ENCODE measurements around the gene CTBP2.
"Not testable (repeated sequence)": the region's sequence is repeated elsewhere in the genome, so short reads cannot be mapped to it uniquely, and the experiment has no call there.

CTBP2 gene

DNA sequence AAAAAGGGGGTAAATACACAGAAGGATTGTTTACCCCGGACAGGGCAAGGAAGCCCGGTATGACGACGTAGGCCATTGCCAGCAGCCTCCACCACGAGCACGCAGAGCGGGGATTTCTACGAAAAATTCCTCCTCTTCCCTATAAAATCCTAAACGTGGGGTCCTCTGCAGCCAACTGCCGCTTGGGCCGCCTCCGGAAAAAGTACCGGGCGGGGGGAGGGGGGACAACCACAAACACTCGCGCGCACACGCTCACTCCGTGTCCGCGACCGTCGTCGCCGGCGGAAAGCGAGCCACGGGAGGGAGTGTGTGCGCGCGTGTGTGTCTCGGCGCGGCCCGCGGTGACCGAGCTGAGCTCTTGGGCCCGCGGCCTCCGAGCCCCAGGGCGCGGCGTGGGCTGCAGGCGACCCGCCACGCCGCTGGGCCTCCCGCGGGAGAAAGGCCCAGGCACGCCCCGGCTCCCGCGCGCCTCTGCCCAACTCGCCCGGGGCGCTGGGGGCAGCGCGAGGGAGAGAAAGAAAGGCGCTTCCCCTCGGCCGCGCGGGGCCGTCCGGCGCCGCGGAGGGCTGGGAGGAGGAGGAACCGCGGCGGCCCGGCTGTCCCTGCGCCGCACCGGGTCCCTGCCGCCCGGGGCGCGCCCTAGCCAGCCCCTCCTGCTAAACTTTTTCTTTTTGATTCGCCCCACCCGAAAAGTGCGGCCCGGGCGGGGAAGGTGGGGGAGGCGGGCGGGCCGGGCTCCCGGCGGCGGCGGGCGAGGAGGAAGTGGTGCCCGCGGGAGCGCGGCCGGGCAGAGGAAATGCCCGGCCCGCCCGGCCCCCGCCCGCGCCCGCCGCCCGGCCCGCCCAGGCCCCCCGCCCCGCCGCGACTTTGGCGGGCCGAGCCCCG lies 1.5 kb downstream of the CTBP2 start:
- no peak for DNase-seq (ENCODE audit: low read depth in 2 of 2)

DNA sequence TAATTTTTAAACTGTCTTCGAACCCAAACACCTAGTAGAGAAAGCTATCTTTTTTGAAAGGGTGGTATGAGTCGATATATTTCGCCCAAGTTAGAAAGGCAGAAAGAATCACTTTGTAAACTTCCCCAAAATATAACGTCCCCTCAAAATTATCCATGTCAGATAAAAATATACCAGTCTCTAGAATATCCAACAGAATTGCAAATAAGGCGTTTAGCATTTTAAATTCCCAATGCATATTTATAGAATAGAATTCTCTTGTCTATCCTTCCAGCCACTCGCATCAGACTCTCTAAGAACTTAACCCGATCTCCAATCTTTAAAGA lies 2.1 kb downstream of the CTBP2 start:
- no peak for DNase-seq (ENCODE audit: low read depth in 2 of 2)

DNA sequence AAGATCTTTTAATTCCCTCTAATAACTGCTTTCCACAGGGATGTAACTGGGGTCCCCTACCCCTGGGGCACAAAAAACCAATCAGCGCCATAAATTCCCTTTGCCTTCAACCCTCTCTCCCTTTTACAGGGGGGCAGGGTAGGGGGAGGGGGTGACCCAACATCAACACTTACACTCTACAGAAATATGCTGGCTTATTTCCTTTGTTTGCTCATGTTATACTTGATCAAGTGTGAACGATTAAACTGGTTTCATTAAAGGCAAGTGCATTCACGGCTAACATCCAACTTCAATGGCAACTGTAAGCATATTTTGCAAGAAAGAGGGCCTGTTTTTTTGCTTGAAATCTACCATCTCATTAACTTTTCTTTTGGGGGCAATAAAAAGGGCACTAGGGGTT lies 2.9 kb downstream of the CTBP2 start:
- no peak for DNase-seq (ENCODE audit: low read depth in 2 of 2)

DNA sequence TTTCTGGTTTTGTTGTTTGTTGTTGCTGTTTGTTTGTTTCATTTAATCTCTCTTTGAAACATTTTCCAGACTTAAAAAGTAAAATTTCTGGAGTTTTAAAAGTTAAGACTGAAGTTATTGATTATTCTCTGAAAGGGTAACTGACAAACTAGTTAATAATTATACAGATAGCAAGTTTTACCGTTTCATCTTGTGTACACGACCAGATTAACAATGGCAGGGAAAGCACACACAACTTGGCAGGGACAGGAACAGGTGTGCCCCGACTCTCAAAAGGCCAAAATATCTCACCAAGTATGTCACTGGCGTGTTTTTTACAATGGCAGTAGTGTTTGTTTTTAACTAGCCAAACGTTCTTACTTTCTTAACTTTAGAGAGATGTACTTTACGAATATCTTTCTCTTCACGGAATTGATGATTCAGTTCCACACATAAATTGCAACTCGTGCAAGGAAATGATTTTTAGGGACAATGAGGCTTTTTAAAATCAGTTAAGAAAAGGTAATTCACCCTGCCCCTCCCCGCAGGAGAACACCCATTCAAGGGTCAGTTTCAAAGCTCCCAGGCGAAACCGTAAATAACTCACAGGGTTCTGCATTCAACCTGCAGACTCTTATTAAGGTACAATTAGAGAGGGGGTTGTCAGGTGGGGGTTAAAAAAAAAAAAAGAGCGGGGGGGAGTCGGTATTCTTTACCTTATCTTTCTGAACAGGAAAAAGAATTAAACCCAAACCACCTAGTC lies 3.5 kb downstream of the CTBP2 start:
- DNase-seq (ENCODE audit: low read depth in 2 of 2), result no peak

DNA sequence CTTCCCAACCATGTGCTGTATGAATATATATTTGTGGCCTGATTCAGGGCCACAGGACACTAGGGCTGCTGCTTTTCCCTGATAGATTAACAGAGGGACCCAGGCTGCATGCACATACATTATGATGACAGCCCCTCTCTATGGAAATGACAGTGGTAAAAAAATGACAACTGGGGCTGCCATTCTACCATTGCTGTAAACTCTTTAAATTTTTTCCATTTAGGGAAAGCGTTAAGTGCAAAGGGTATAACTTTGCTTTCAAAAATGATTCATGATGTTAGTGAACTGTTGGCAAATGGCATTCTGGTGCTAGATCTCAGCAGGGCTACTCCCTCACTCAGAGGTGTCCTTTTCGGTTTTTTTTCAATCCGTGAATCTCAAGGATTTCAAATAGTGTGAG lies 4.2 kb downstream of the CTBP2 start:
- no peak for DNase-seq (ENCODE audit: low read depth in 2 of 2)

DNA sequence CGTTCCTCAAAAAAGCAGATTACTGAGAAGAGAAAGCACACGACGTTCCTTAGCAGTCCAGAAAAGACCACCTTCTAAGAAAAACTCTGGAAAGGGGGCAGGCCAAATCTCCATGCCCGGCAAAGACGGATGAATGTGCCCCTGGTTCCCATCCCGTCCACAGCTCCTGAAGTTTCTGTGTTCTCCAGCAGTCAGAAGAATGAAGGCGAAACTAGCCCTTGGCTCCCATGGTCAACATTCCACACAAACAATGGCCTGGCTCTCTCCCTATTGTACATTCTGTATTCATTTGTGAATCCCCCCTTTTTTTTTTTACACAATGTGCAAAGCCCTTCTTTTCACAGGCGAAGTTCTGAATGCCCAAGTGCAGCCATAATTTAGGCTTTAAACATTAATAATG lies 5.3 kb downstream of the CTBP2 start:
- no peak for DNase-seq (ENCODE audit: low read depth in 2 of 2)

DNA sequence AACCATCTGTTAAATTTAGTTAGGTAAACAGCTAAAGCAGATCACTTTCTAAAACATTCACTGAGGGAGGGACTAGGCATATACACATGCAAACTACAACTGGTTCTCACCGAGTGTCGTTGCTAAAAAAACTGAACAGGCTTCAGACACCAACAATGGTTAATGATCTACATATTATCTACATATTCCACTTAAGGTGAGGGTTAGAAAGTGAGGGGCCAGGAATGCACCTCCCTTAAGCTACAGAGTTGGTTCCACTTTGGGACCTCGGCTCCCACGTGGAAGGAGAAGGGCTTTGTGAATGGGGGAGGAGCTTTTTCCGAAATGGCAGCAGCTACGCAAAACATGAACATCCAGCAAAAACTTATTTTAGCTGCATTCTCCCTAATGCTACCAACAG lies 5.8 kb downstream of the CTBP2 start:
- no peak for DNase-seq (ENCODE audit: low read depth in 2 of 2)

DNA sequence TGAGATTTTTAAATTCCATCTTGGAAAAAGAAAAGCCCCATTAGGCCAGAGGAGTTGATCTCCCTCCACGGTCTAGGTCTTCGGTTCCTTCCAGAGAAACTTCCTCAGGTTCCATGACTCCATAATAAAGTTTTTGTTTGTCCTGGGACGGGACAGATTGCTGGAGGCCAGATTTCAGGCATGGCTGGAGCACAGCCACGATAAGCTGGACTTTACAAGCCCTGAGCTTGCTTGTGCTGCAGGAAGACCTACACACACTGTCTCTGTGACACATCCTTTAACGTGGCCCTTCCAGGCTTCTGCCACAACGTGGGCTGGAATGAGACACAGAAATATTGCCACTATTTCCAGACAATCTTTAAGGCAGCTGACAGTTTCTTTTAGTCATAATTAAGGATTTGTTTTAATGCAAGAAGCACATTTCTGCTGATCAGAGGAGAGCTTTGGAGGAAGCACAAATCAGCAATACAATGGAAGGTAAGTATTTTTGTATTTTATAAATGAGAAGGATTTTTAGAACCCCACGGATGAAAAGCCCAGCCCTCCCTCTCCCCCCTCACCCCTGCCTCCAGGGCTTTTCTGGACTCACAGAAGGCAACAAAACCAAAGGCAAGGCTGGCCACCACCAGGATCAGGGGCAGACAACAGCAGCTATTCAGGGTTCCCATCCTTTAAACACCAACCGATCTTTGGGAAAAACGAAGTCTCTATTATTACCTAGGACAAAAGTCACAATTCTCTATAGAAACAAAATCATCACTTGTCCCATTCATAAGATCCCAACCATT lies 6.5 kb downstream of the CTBP2 start:
- DNase-seq (ENCODE audit: low read depth in 2 of 2), result no peak

DNA sequence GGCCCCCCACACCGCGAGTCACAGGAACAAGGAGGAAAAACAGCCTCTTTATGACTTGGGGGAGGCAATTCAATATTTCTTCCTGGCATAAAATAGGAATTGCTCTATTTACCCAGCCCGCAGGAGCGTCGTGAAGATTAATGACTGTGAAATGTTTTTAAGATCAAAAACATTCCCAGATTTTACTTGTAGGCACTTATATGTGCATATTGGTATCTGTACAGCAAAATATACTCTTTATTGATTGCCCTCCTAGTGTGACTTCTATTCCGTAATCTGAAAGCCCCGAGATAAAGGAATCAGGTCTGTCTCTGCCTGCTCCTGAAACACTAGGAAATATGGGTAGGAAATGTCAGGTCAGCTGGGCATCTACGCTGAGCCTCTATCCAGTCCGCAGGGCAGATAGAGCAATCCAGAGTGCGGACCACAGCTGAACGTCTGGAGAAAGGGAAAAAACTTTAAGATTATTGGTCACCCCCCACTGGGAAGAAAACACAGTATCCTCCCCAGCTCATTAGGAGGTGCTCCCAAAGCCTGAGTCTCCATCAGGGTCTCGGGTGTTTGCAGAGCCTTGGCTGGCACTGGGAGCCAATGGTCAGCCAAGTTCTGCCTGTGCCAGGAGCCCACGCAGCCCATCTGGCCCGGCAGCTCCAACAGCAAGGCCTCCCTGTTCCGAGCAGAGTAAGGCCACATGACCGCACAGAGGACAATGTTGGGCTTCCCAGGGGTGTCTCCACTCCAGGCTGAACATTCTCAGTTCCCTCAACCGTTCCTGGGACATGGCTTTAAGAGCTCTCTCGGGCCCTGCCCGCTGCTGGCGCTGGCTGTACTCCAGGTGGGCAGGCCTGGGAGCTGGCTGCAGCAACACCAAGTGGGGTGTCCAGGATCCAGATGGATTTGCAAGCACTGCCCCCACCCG lies 7.7 kb downstream of the CTBP2 start:
- DNase-seq (ENCODE audit: low read depth in 2 of 2), result no peak

DNA sequence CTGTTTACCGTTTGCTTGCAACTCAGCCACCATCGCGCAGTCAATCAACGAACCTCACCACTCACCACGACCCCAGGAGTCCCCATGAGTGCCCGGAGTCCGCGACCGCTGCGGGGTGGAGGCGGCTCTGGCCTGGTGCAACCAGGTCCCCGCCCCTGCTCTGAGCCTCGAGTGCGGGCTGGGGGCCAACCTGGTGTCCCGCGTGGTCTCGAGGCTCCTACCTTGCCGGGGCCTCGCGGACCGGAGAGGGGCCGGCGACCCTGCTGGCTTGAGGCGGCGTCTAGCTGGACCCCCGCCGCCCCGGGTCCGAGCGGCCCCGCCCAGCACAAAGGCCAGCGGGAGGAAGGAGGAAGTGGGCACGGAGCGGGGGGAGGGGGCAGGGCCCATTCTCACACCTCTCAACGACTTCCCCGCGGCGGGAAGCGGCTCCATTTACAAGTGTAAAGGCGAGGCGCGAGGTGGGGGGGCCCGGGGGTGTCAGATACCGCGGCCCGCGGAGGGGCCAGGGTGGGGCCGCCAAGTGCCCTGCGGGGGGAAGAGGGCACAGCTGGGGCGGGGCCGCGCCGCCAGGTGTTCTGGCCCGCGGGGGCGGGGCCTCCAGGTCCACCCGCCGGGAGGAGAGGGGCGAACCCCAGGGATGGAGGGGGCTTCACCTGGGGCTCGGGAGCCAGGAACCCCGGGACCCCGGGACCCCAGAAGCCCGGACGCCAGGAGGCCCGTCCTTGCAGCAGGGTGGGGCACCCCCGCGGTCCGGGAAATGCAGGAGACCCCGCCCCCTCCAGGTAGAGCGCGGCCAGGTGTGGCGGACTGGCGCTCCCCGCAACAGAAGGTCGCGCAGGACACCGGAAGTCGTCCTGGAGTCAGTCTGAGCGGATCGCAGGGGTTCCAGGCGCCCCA lies 8.6 kb downstream of the CTBP2 start:
- DNase-seq (ENCODE audit: low read depth in 2 of 2), result no peak

DNA sequence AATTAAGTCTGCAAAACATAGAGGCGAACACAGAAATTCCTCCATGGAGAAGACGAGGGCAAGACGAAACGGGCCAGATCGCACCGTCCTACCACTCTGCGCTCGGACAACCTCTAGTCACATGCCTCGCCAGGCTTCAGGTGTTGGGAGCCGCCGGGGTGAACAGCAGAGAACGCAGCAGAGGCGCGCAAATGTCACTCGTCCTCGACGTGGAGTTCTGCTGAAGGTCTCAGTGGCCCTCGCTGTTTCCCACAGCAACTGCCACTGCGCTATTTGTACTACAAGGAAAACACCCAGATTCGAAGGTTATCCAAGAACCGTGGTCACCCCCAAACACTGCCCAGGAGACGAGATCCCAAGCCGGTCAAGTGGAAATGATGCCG lies 9.2 kb downstream of the CTBP2 start:
- DNase-seq (ENCODE audit: low read depth in 2 of 2), result no peak

DNA sequence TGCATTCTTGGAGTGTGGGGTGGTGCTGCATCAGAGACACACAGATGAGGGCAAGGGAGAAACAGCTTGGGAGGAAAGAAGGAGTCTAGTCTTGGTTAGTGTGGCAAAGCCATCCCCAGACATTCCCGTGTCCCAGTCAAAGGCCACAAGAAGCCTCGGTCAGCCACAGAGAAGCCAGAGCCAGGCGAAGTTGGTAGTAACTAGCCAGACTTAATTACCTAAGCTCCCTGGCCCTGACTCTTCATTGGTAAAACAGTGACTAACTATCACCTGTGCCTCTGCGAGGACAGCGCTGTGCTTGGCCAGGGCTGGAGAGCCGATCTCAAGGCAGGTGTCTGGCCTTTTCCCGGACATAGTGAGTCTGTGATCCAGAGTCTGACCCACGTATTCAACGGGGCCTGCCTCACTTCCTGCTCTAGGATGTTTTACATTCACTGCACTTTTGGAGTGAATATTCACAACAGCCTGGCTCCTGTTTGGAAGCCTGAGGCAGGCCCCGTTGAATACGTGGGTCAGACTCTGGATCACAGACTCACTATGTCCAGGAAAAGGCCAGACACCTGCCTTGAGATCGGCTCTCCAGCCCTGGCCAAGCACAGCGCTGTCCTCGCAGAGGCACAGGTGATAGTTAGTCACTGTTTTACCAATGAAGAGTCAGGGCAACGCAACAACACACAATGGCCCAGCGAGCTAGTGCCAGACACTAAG lies 9.8 kb downstream of the CTBP2 start:
- DNase-seq (ENCODE audit: low read depth in 2 of 2), result not testable (repeated sequence)

DNA sequence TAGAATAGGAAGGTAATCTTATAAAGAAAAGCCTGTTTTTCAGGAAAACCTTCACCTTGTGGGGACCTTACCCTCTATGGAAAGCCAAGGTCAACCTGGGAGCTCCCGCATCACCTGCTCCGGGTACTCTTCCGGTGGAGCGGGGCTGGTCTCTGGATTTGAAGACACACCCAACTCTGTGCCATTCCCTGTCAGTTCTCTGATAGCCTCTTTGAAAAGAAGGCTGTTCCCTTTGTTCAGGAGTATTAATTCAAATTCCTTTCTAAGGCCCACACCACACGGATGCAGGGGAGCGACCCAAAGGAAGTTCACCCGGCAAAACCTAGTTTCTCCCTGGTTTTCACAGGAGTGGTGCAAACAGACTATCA lies 10.7 kb downstream of the CTBP2 start:
- DNase-seq (ENCODE audit: low read depth in 2 of 2), result no peak

DNA sequence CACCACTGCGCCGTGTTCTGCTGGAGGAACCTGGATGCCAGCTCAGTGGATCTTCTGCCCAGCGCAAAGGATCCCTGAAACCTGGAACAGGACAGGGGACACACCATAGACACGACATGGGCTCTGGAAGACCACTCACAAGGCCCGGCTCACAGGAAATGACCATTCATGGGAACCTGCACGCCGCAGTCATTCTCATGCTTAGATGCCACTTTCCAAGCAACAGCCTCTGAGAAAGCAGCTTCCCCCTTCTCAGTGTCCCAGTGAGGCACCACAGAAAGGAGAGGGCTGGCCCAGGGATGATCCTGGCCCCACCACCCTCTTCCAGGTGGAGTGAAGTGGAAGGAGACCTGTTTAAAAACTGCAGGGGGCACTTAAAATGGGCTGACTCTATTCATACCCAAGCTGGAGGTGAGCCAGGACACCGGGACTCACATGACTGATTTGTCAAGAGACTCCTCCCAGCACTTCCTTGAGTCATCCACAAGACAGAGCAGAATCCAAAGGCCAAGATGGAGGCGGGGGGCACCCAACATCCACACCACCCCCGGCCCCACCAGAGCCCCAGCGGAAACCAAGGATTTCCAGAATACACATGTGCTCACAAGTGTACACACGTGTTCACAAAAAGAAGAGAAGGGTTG lies 11.2 kb downstream of the CTBP2 start:
- no peak for DNase-seq (ENCODE audit: low read depth in 2 of 2)

DNA sequence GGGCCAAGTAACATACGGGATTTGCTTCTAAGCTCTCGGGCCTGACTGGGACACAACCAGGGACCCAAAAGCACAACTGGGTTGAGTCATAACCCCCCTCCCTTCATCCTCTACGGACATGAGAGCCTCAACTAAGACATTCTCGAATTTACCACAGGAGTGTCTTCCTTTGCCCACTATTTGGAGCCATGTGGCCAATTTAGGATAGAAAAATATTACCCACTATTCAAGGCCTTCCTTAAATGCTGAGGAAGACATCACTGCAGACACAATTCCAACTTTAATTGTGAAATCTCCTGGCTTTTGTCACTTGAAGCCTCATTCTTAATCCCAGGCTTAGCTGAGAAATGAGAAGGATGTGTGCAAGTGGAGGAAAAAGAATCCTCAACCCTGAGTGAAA lies 11.8 kb downstream of the CTBP2 start:
- no peak for DNase-seq (ENCODE audit: low read depth in 2 of 2)

DNA sequence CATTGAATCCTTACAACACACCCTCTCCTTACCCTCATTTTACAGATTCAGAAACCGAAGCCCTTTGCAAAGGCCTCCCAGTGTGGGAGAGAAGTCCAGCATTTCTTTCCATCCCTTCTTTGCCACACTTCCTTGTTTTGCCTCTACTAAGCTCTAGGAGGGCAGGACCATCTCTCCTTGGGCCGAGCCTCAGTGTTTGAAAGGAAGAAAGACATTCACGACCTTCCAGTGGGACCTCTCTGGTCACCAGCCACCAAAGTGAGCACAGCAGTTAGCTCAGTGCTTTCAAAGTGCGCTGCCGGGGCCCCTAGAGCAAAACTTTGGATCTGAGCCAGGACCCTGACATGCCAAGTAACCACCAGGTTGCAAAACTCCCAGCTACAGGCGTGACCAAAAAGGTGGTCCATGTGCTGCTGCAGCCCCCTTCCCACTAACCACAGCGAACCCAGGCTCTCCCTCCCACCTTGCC lies 12.4 kb downstream of the CTBP2 start:
- no peak for DNase-seq (ENCODE audit: low read depth in 2 of 2)

DNA sequence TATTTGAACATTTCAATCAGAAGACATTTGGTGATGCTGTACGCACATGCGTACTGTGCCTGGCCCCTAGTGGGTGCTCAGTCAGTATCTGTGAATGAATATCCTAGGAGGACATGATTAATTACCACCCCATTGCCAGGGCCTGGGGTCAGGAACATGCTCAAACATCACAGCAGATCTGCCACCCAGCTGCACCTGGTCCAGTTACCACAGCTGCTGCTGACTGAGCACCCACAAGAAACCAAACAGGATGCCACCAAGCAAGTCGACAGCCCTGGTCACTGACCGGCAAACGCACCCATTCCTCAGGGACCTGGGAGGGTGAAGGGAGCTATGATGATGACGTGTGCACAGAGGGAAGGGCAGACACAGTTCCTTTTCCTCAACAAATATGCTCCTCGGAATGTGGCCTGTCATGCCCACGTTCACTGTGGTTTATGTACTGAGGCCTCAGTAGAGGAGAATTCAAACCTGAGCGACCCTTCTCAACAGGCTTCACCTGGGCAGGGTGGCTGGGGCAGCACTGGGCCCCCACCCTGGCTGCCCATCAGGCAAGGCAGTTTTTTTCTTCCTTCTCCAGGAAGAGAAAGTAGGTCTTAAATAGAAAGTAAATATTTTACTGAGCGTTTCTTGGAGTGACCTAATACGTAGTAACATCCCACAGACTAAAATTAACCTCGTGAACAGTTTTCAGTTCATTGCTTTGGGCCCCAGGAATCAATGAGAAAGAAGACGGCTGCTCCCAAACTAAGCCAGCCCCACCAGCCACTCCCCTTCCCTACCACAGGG lies 13.4 kb downstream of the CTBP2 start:
- DNase-seq (ENCODE audit: low read depth in 2 of 2), result no peak

DNA sequence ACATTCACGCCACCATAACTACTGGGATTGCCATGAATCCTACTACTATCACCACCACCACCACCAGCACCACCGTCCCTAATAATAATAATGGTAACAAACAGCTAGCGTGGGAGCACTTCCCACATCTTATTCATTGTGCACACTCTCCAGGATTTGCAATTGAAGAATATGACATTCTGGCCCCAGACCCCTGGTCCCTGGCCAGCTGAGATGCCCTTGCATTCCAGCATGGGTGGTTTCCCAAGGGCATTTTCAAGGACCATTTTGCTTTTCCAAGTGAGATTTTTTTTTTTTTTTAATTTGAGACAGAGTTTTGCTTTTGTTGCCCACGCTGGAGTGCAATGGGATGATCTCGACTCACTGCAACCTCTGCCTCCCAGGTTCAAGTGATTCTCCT lies 14.7 kb downstream of the CTBP2 start:
- DNase-seq (ENCODE audit: low read depth in 2 of 2), result no peak

All from stimulated activated CD4-positive, alpha-beta T cell treated with anti-CD3 and anti-CD28 coated beads, Interleukin-1b, Interleukin-23, amount 100 ng/mL, for 4 hours (primary cell).